ENCODE results near the gene ADH7.

- TF ChIP-seq ELF1 (IDR thresholded peaks at IDR 0.05; ENCODE audit: borderline replicate concordance, low read depth): no peak
- TF ChIP-seq POLR2AphosphoS5 (IDR thresholded peaks at IDR 0.05; ENCODE audit: low read depth, low read length): no peak
- TF ChIP-seq, protein P1, sequence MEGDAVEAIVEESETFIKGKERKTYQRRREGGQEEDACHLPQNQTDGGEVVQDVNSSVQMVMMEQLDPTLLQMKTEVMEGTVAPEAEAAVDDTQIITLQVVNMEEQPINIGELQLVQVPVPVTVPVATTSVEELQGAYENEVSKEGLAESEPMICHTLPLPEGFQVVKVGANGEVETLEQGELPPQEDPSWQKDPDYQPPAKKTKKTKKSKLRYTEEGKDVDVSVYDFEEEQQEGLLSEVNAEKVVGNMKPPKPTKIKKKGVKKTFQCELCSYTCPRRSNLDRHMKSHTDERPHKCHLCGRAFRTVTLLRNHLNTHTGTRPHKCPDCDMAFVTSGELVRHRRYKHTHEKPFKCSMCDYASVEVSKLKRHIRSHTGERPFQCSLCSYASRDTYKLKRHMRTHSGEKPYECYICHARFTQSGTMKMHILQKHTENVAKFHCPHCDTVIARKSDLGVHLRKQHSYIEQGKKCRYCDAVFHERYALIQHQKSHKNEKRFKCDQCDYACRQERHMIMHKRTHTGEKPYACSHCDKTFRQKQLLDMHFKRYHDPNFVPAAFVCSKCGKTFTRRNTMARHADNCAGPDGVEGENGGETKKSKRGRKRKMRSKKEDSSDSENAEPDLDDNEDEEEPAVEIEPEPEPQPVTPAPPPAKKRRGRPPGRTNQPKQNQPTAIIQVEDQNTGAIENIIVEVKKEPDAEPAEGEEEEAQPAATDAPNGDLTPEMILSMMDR (IDR thresholded peaks at IDR 0.05 in 2 of 3, conservative IDR thresholded peaks at IDR 0.05 in 1 of 3; ENCODE audit: borderline replicate concordance in 1 of 3, insufficient read depth in 1 of 3, low read depth in 2 of 3, low read length in 2 of 3): peak; percentile 79 to 92 (median 79)
Measured at GRCh38 chr4:99462875-99463464, 27.8 kb upstream of the ADH7 start.

Data from HCT116 (cell line).